Measurements from ENCODE around the gene TAOK1. TPM values are rescaled to one million over a fixed set of nuclear protein-coding genes. Genes with fewer than 3 reads are reported as not detected.

The TAOK1 gene
- total and polyA plus RNA-seq, 10 of the 15 experiments (the other 5 are each of a cell fraction or from before 2014, with no cell fraction given) = 2.0 to 27.1 (median 11.8) TPM

GRCh38 chr17:29579866-29580771 is 190.0 kb downstream of the TAOK1 start (continued):
- TF ChIP-seq, protein P1, sequence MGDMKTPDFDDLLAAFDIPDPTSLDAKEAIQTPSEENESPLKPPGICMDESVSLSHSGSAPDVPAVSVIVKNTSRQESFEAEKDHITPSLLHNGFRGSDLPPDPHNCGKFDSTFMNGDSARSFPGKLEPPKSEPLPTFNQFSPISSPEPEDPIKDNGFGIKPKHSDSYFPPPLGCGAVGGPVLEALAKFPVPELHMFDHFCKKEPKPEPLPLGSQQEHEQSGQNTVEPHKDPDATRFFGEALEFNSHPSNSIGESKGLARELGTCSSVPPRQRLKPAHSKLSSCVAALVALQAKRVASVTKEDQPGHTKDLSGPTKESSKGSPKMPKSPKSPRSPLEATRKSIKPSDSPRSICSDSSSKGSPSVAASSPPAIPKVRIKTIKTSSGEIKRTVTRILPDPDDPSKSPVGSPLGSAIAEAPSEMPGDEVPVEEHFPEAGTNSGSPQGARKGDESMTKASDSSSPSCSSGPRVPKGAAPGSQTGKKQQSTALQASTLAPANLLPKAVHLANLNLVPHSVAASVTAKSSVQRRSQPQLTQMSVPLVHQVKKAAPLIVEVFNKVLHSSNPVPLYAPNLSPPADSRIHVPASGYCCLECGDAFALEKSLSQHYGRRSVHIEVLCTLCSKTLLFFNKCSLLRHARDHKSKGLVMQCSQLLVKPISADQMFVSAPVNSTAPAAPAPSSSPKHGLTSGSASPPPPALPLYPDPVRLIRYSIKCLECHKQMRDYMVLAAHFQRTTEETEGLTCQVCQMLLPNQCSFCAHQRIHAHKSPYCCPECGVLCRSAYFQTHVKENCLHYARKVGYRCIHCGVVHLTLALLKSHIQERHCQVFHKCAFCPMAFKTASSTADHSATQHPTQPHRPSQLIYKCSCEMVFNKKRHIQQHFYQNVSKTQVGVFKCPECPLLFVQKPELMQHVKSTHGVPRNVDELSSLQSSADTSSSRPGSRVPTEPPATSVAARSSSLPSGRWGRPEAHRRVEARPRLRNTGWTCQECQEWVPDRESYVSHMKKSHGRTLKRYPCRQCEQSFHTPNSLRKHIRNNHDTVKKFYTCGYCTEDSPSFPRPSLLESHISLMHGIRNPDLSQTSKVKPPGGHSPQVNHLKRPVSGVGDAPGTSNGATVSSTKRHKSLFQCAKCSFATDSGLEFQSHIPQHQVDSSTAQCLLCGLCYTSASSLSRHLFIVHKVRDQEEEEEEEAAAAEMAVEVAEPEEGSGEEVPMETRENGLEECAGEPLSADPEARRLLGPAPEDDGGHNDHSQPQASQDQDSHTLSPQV (IDR thresholded peaks at IDR 0.05) = no peak
- TF ChIP-seq ELK1 (IDR thresholded peaks at IDR 0.05; ENCODE audit: low read depth, low read length) (0 out of 2 replicates have a peak, but pooled peaks have one; percentile 43), SMC3 (IDR thresholded peaks at IDR 0.05; ENCODE audit: borderline replicate concordance, low read length) (peak; percentile 92), RFX5 (IDR thresholded peaks at IDR 0.05; ENCODE audit: low read depth, low read length) (no peak), ASH2L (IDR thresholded peaks at IDR 0.05; ENCODE audit: borderline replicate concordance, low read depth) (no peak)
- TF ChIP-seq, protein P2, sequence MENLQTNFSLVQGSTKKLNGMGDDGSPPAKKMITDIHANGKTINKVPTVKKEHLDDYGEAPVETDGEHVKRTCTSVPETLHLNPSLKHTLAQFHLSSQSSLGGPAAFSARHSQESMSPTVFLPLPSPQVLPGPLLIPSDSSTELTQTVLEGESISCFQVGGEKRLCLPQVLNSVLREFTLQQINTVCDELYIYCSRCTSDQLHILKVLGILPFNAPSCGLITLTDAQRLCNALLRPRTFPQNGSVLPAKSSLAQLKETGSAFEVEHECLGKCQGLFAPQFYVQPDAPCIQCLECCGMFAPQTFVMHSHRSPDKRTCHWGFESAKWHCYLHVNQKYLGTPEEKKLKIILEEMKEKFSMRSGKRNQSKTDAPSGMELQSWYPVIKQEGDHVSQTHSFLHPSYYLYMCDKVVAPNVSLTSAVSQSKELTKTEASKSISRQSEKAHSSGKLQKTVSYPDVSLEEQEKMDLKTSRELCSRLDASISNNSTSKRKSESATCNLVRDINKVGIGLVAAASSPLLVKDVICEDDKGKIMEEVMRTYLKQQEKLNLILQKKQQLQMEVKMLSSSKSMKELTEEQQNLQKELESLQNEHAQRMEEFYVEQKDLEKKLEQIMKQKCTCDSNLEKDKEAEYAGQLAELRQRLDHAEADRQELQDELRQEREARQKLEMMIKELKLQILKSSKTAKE (IDR thresholded peaks at IDR 0.05; ENCODE audit: low read depth, poor library complexity, severe bottlenecking) = no peak

Data from GM12878 (cell line).